HepG2 (cell line): Measurements from ENCODE around the gene ZNF547. TPM values are rescaled to one million over a fixed set of nuclear protein-coding genes. Genes with fewer than 3 reads are reported as not detected.

Experiments used
- HOXA7 ChIP-seq: sonication (generic); formaldehyde crosslinking; IDR thresholded peaks from 2 replicates; pipeline ENCODE4 v1.8.1; 2022; ENCODE audit warnings: mild to moderate bottlenecking, missing genetic modification reagents, moderate library complexity
- JUND ChIP-seq: sonication (generic); formaldehyde crosslinking; IDR thresholded peaks from 2 replicates; pipeline ENCODE4 v1.8.0; 2022; ENCODE audit warnings: mild to moderate bottlenecking, missing genetic modification reagents
- MEIS1 ChIP-seq: sonication (generic); formaldehyde crosslinking; IDR thresholded peaks from 2 replicates; pipeline ENCODE4 v1.9.0; 2021; ENCODE audit warnings: mild to moderate bottlenecking, missing genetic modification reagents, moderate library complexity, borderline replicate concordance
- NFAT5 ChIP-seq: sonication (generic); formaldehyde crosslinking; IDR thresholded peaks from 2 replicates; pipeline ENCODE4 v1.4.0; 2020; ENCODE audit warnings: missing genetic modification reagents
- POGZ ChIP-seq: sonication (generic); formaldehyde crosslinking; IDR thresholded peaks from 2 replicates; pipeline ENCODE4 v1.4.0; 2020; ENCODE audit warnings: mild to moderate bottlenecking, missing genetic modification reagents
- SMYD3 ChIP-seq: sonication (generic); formaldehyde crosslinking; IDR thresholded peaks from 2 replicates; pipeline ENCODE4 v1.8.1; 2023; ENCODE audit warnings: mild to moderate bottlenecking, missing genetic modification reagents
- SP1 ChIP-seq, 2 experiments: fragments of 450-650 bp in 1 of 2; sonication (generic) in 1 of 2; formaldehyde crosslinking in 1 of 2; IDR thresholded peaks; 2 replicates each; pipeline versions ENCODE4 v1.4.0 to v1.6.1; 2016 to 2020; ENCODE audit warnings: missing genetic modification reagents in 1 of 2
- SP4 ChIP-seq: sonication (generic); formaldehyde crosslinking; IDR thresholded peaks from 2 replicates; pipeline ENCODE4 v1.8.1; 2023; ENCODE audit warnings: mild to moderate bottlenecking, missing genetic modification reagents
- ZBTB39 ChIP-seq: sonication (generic); formaldehyde crosslinking; IDR thresholded peaks from 2 replicates; pipeline ENCODE4 v1.5.0; 2020; ENCODE audit warnings: missing genetic modification reagents
- ZBTB42 ChIP-seq: sonication (generic); formaldehyde crosslinking; IDR thresholded peaks from 2 replicates; pipeline ENCODE4 v1.5.0; 2020; ENCODE audit warnings: mild to moderate bottlenecking, missing genetic modification reagents
- ZNF224 ChIP-seq: sonication (generic); formaldehyde crosslinking; IDR thresholded peaks from 2 replicates; pipeline ENCODE4 v1.5.0; 2020; ENCODE audit warnings: mild to moderate bottlenecking, missing genetic modification reagents
- ZNF704 ChIP-seq: sonication (generic); formaldehyde crosslinking; IDR thresholded peaks from 2 replicates; pipeline ENCODE4 v1.8.1; 2023; ENCODE audit warnings: mild to moderate bottlenecking, inconsistent platforms, moderate library complexity, missing genetic modification reagents, borderline replicate concordance
- ZNF710 ChIP-seq: sonication (generic); formaldehyde crosslinking; IDR thresholded peaks from 2 replicates; pipeline ENCODE4 v1.5.0; 2020; ENCODE audit warnings: mild to moderate bottlenecking, missing genetic modification reagents, borderline replicate concordance
- polyA plus RNA-seq, 8 experiments: library from polyadenylated mRNA; depleted of rRNA in 3 of 8; stranded (reverse) in 7 of 8; unstranded in 1 of 8; fragments of >200 nt; fragmentation: Illumina TruSeq in 4 of 8; extraction: Trizol in 4 of 8; gene quantifications; 2 replicates each; pipeline versions ENCODE4 v1.2.1 to v1.2.3, GENCODE V29; 2011 to 2016; ENCODE audit warnings: low read depth in 4 of 8, missing spikeins in 1 of 8, mixed read lengths in 1 of 8; ENCODE audit not compliant: insufficient read depth in 1 of 8
- total RNA-seq, 5 experiments: library from RNA; depleted of rRNA; stranded (reverse); fragments of >200 nt; fragmentation: Illumina TruSeq; extraction: Trizol; gene quantifications; 2 replicates each; pipeline ENCODE4 v1.2.3, GENCODE V29; 2016; ENCODE audit warnings: low read depth in 1 of 5

Gene ZNF547
- total and polyA plus RNA-seq, 2 of the 13 experiments (the other 11 are each of a cell fraction or from before 2014, with no cell fraction given): 2.0 to 2.6 TPM

GRCh38 chr19:57362997-57363687, at the start of gene ZNF547, which contains the start of gene TRAPPC2B (continued):
- peak; percentile 68; the same call in 1 of the 2 replicates for TF ChIP-seq SP4 (CRISPR knock-in tag)
- 0 out of 2 replicates have a peak, but pooled peaks have one; percentile 34 for TF ChIP-seq JUND (CRISPR knock-in tag)
- no peak for TF ChIP-seq ZNF704 (CRISPR knock-in tag)
- 0 out of 2 replicates have a peak, but pooled peaks have one; percentile 20 for TF ChIP-seq MEIS1 (CRISPR knock-in tag)
- TF ChIP-seq ZNF710 (CRISPR knock-in tag): no peak
- TF ChIP-seq NFAT5: no peak
- peak; percentile 83 for TF ChIP-seq POGZ (CRISPR knock-in tag)
- 0 out of 2 replicates have a peak, but pooled peaks have one; percentile 46 for TF ChIP-seq ZBTB42 (CRISPR knock-in tag)
- no peak for TF ChIP-seq SP1 (IDR thresholded peaks at IDR 0.05)
- no peak for TF ChIP-seq SP1 (CRISPR knock-in tag; IDR thresholded peaks at IDR 0.05)
- TF ChIP-seq ZNF224 (CRISPR knock-in tag): no peak
- no peak for TF ChIP-seq SMYD3 (CRISPR knock-in tag)
- no peak for TF ChIP-seq HOXA7 (CRISPR knock-in tag)
- no peak for TF ChIP-seq ZBTB39 (CRISPR knock-in tag)
